Lower leg skin (tissue), 3 donors: ENCODE data around the gene OAS1.

Experiments
- CTCF ChIP-seq, 3 donors: fragments of 450-650 bp; IDR thresholded peaks; one replicate each; pipeline ENCODE4 v1.5.1; 2016; ENCODE audit warnings: antibody characterized with exemption in 3 of 3, mild to moderate bottlenecking in 3 of 3, moderate library complexity in 2 of 3
- POLR2A ChIP-seq, 2 donors: fragments of 450-650 bp; IDR thresholded peaks; one replicate each; pipeline ENCODE4 v1.6.1; 2016 to 2017; ENCODE audit warnings: antibody characterized with exemption in 2 of 2, mild to moderate bottlenecking in 1 of 2, moderate library complexity in 1 of 2

- TF ChIP-seq CTCF (IDR thresholded peaks at IDR 0.05) (no peak), POLR2A (IDR thresholded peaks at IDR 0.05) (no peak)
These were observed 824 bp downstream of the OAS1 start for GRCh38 chr12:112907415-112908157.
